Type B pancreatic cell (in vitro differentiated cells): ENCODE measurements around the gene KIAA1671. TPM values are rescaled to one million over a fixed set of nuclear protein-coding genes. Genes with fewer than 3 reads are reported as not detected.

ENCODE experiments used
- DNase-seq: peaks from one replicate; pipeline ENCODE4 v3.0.0; 2021; ENCODE audit warnings: mixed read lengths; ENCODE audit not compliant: unreplicated experiment; ENCODE audit errors: extremely low spot score
- H3K27ac Mint-ChIP-seq: 2 replicates; pipeline ENCODE4 v1.8.0; 2021; ENCODE audit warnings: mild to moderate bottlenecking, mixed read lengths
- H3K27me3 Mint-ChIP-seq: 2 replicates; pipeline ENCODE4 v1.8.0; 2021; ENCODE audit warnings: mixed read lengths
- H3K36me3 Mint-ChIP-seq: 2 replicates; pipeline ENCODE4 v1.8.0; 2021; ENCODE audit warnings: mixed read lengths
- H3K4me1 Mint-ChIP-seq: one replicate; pipeline ENCODE4 v1.8.0; 2021; ENCODE audit warnings: mixed read lengths; ENCODE audit not compliant: unreplicated experiment
- H3K4me3 Mint-ChIP-seq: 2 replicates; pipeline ENCODE4 v1.8.0; 2021; ENCODE audit warnings: mild to moderate bottlenecking, mixed read lengths
- H3K9me3 Mint-ChIP-seq: 2 replicates; pipeline ENCODE4 v1.8.0; 2021; ENCODE audit warnings: mixed read lengths
- total RNA-seq: library from RNA; stranded (reverse); gene quantifications from 2 replicates; pipeline ENCODE4 v1.2.1, GENCODE V29; 2021; ENCODE audit warnings: low replicate concordance
- TF ChIP-seq, protein P1 (sequence below): fragments of 200-600 bp; sonication (generic); conservative IDR thresholded peaks from 2 replicates; pipeline ENCODE4 v1.5.0; 2021; ENCODE audit warnings: antibody characterized with exemption, mild to moderate bottlenecking

Gene KIAA1671
- total RNA-seq, 1 donor from 2014 or later = 22.9 TPM

DNA sequence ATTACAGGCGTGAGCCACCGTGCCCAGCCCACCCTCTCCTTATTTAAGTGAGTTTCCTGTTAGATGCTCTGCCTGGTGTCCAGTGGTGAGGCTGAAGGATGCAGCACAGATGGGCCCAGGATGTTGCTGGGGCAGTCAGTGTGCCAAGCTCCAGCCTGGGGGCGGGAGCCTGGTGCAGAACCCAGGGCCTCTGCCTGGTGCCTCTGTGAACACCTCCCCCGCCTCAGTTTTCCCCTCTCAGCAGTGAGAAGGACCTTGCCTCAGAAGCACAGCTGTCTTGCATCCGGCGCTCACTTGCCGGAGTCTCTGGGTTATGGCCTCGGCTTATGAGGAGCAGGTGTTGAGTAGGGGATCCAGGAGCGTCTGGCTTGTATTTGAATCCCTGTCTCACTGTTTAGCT, 116.2 kb downstream of the KIAA1671 start:
- Mint-ChIP-seq H3K4me3 (no peak overlapping the region), H3K27ac (no peak overlapping the region), H3K36me3 (no peaks in the 10 kb centered on the region), H3K4me1 (peaks cover 14% of the 10 kb centered on the region), H3K27me3 (no peaks in the 10 kb centered on the region), H3K9me3 (no peaks in the 10 kb centered on the region)
- TF ChIP-seq, protein P1, sequence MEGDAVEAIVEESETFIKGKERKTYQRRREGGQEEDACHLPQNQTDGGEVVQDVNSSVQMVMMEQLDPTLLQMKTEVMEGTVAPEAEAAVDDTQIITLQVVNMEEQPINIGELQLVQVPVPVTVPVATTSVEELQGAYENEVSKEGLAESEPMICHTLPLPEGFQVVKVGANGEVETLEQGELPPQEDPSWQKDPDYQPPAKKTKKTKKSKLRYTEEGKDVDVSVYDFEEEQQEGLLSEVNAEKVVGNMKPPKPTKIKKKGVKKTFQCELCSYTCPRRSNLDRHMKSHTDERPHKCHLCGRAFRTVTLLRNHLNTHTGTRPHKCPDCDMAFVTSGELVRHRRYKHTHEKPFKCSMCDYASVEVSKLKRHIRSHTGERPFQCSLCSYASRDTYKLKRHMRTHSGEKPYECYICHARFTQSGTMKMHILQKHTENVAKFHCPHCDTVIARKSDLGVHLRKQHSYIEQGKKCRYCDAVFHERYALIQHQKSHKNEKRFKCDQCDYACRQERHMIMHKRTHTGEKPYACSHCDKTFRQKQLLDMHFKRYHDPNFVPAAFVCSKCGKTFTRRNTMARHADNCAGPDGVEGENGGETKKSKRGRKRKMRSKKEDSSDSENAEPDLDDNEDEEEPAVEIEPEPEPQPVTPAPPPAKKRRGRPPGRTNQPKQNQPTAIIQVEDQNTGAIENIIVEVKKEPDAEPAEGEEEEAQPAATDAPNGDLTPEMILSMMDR = no peak
- DNase-seq = no peak

DNA sequence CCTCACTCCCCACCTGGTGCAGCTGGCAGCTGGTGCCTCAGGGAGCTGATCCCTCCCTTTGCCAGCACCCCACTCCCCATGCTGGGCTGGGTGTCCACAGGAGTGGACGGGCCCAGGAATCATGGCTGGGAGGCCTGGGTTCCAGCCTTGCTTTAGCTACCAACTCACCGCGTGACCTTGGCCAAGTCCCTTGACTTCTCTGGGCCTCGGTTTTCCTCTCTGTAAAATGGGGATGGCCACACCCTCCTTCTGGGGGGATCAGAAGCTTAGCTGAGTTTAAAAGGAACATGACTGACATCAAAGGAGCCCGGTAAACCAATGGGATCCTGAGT, 116.9 kb downstream of the KIAA1671 start:
- H3K27ac Mint-ChIP-seq = no peak overlapping the region
- no peak for DNase-seq
- no peaks in the 10 kb centered on the region for H3K9me3 Mint-ChIP-seq
- TF ChIP-seq, protein P1 = no peak
- H3K4me1 Mint-ChIP-seq = peaks cover 14% of the 10 kb centered on the region
- no peaks in the 10 kb centered on the region for H3K27me3 Mint-ChIP-seq
- H3K36me3 Mint-ChIP-seq = no peaks in the 10 kb centered on the region
- no peak overlapping the region for H3K4me3 Mint-ChIP-seq

DNA sequence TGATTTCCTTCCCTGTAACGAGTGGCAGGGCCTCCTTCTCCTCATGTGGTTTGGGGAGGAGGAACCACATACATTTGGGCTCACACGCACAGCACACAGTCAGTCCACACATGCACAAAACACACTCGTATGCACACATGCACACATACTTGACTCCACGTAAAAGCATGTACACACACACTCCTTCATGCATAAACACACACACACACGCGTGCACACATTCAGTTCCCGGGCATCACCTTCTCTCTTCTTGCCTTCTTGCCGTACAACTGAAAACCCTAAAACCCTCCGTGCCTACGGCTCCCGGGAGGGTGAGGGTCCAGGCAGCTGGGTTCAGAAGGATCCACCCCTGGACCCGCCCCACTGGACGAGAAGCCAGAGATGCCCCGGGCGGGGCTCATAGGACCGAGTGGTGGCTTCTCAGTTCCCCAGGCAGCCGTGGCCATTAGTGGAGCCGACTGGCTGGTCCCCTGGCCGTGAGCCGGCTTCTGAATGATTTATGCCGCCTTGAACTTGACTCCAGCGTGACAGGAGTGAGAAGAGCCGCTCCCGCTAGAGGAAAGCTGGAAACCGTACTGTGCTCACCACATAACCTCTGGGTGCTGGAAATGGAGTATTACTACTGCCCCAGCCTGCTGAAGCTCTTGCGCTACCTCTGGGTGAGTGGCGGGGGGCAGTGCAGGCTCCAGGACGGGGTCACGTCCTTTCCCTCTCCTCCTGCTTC, 117.4 kb downstream of the KIAA1671 start:
- no peak overlapping the region for H3K4me3 Mint-ChIP-seq
- H3K27ac Mint-ChIP-seq = peak overlapping the region; percentile 43
- H3K9me3 Mint-ChIP-seq = no peaks in the 10 kb centered on the region
- H3K27me3 Mint-ChIP-seq = no peaks in the 10 kb centered on the region
- no peaks in the 10 kb centered on the region for H3K36me3 Mint-ChIP-seq
- TF ChIP-seq, protein P1 = no peak
- DNase-seq = no peak
- H3K4me1 Mint-ChIP-seq = peaks cover 14% of the 10 kb centered on the region

DNA sequence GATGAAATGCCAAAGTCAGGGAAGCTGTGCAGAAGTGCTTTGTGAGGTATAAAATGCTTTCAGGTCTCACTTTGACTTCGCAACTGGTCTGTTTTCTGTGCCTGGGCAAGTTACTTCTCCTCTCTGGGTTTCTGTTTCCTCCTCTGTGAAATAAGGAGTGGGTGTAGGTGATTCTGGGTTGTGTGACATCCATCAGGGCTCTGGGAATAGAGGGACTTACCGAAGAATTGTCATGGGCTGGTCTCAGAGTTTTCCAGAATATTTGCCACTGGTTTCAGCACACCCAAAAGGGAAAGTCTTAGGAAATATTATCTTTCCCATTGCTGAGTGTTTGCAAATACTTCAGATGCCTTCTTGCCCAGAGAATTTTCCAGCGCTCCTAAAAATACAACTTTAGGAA, 118.4 kb downstream of the KIAA1671 start:
- no peak for DNase-seq
- TF ChIP-seq, protein P1 = no peak
- Mint-ChIP-seq H3K27me3 (no peaks in the 10 kb centered on the region), H3K9me3 (no peaks in the 10 kb centered on the region), H3K27ac (no peak overlapping the region), H3K4me3 (no peak overlapping the region), H3K36me3 (no peaks in the 10 kb centered on the region), H3K4me1 (peaks cover 14% of the 10 kb centered on the region)

DNA sequence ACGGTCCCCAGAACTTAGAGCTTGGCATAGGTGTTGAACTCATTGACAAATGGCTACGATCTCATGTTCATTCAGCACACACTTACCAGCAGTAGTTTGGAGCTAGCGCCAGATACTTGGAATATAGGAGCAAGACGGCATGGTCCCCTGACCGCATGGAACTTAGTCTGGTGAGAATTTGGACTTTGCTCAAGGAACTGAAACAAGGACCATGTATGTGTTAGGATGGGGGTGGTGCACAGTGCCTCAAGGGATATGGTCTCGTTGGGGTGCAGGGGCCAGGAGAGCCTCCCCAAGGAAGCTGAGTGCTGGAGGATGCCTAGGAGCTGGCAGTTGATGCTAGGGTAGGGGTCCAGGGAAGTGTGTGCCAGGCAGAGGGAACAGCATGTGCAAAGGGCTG, 119.2 kb downstream of the KIAA1671 start:
- Mint-ChIP-seq H3K27ac (no peak overlapping the region), H3K27me3 (no peaks in the 10 kb centered on the region), H3K4me1 (peaks cover 14% of the 10 kb centered on the region), H3K4me3 (no peak overlapping the region), H3K36me3 (no peaks in the 10 kb centered on the region), H3K9me3 (no peaks in the 10 kb centered on the region)
- DNase-seq = no peak
- TF ChIP-seq, protein P1 = no peak
